CD4-positive, alpha-beta T cell treated with Interleukin-6 for 4 hours (primary cell): Measurements from ENCODE around the gene ST7.

Experiments used
- DNase-seq: peaks from one replicate; pipeline ENCODE4 v3.0.0-alpha.2; 2020; ENCODE audit warnings: mixed read lengths

The ST7 gene

GRCh38 chr7:117200786-117201458, 247.6 kb downstream of the ST7 start:
- no peak for DNase-seq

DNA sequence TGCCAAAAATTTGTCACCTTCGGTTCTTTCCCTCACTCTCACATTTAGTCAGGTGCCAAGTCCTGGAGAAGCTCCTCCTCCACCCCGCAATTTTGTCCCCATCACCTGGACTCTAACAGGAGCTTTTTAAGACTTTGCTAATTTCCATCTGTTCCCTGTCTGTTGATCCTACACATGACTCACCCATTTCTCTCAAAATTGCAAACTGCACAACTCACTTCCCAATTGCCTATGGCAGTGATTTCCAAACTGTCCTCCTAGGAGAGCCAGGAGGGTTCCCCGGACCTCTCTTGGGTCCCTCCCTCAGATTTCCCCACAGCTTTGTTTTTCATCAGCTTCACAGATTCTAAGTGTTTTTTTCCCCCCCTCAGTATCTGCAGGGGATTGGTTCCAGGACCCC, 249.2 kb downstream of the ST7 start:
- no peak for DNase-seq

- DNase-seq: no peak
These were observed 249.9 kb downstream of the ST7 start for GRCh38 chr7:117203205-117203604.

DNA sequence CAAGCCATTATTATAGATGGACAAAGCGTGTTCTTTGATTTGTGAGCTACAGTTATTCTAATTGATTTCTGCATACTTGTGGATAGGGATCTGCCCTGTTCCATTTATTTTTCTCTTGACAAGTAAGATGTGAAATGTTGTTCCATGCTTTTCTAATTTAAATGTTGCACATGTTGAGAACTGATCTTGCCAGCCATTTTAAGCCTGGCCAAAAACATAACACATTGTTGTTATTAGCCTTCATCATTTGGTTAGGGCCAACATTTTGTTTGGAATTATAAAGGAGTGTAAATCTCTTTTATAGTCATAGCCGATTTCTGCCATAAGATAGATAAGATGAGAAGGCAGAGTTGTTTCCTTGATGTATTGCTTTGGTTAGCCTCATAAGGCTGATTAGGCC, 252.6 kb downstream of the ST7 start:
- no peak for DNase-seq

DNA sequence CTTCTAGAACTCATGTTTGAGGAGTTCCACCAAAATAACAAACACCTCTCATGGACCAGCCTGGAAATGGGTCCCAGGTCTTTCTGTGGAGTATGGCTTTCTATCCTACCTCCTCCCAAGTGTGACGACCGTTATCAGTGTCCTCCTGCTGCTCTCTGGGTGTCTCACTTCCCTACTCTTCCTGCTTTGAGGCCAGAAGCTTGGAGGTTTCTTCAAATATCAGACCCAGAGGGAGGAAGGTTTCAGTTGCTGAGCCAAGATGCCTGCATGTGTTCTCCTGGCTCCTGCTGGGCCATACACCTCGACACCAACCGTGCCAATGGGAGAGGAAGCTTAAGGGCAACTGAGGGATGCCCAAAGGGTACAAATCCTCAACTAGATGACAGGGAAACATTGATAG, 255.0 kb downstream of the ST7 start:
- DNase-seq: no peak

- DNase-seq: no peak
These were observed 257.1 kb downstream of the ST7 start for GRCh38 chr7:117210397-117210796.

DNA sequence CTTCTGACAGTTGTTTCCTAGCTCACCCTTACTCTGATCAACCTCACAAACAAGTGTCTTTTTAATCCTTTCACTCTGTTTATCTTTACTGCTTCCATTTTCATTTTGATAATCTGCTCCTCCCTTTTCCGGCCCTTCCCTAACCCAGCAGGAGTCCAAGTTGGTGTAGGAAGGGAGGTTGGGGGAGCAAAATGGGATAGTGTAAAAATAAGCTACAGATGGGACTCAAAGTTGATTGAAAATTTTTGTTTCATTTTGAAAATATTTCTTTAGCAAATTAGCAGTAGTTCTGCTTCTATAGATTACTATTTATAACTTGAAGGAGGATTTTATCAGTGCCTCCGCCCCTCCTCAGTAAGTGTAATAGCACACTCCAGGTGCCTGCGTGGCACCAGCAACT, 257.6 kb downstream of the ST7 start:
- no peak for DNase-seq

GRCh38 chr7:117211614-117212013, 258.3 kb downstream of the ST7 start:
- DNase-seq: no peak

GRCh38 chr7:117212969-117213877, 259.9 kb downstream of the ST7 start:
- DNase-seq: peak; percentile 39

DNA sequence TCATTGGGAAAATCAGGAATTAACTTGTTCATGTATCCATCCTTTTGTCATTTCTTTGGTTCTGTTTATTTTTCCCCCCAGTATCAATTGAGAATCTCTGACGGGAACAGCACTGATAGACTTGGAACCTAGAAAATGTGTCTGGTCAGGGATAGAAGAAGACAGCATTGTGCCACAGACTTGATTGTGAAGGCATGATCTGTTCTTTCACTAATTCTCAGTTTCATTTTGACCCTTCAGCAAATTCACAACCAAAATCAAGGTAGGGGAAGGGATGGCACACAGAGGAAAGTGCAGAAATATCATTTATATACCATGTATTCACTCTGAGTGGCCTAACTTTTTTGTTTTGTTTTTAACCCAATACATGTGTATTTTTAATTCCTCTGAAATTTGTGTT, 262.7 kb downstream of the ST7 start:
- no peak for DNase-seq

DNA sequence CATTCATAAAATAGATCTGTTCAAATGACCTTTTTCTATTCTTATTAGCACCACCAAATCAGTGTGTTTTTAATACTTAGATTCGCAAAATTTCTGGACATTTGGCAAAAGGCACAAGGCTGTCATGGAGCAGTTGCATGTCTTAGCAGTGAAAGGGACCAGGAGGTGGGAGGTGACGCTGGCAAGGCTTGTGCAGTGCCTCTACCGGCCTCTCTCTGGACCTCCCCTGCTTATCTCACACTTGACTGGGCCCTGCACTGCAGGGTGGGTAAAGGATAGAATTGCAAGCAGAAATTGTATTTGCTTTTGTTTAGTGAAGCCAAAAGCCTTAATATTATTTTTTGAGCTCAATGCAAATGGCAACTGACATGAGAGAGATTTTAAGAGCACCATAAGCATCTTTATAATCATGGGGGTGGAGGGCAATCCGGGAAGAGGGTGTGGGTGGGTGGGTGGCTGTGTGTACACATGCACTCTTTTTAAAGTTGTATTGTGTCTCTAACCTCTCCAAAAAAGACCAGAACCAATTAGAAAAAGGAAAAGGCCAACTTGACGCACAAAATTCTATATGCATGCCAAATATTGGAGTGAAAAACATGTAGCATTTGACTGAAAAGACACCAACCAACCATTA, 263.3 kb downstream of the ST7 start:
- no peak for DNase-seq

DNA sequence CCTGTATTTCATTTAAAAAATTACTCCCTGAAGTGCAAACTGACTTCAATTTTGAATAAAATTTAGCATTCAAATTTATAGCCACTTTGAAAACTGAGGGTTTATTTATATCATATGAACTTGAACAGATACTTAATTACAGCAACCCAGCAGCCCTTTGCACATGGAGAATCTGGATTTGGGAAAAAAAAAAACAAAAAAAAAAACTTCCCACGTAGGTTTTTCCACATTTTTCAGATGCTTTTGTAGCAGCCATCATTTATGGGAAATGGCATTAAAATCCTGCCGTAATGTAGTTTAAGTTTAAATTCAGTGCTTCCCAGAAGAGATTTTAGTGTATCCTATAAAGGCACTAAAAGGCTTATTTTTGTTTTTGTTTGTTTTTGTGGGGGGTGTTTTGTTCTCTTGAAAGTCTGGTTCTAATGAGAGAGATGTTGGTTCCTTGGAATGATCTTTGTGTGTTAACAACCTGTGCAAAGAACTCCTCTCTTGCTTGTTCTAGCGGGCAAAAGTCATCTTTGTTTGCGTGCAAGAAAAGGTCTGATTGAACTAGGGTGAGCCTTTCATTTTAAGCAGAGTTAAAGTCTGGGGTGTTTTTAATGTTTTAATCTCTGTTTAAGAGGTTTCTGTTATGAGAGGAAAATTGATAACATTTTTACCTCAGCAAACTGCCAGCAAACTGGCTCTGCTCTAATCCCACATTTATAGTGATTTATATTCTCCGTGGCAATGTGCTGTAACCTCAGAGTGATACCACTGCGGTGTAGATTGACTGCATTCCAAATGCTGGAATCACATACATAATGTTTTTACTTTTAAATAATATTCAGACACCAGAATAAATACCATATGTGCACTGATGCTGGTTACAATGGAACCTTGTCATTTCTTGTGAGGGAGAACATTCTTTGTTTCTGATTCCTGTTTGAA, 264.1 kb downstream of the ST7 start:
- no peak for DNase-seq

- DNase-seq: no peak
These were observed 265.4 kb downstream of the ST7 start for GRCh38 chr7:117218700-117219099.

- DNase-seq: no peak
These were observed 266.2 kb downstream of the ST7 start for GRCh38 chr7:117219485-117219884.

DNA sequence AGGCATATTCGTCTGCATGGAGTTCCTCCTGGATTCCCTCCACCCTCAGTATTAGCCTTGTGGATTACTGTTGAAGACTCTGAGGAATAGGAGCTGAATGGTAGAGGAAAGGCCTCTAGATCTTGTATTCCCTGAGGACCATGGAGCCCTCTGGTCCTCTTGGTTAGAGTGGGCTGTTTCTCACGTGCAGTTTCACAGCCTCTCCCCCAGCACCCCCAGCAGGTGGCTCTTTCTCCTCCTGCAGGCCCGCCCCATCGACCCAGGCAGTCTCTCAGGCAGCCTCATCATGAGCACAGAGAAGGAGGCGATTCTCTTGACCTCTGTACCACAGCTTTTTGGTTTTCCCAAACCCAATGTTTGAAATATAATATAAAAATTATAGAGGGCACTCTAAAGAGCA, 267.5 kb downstream of the ST7 start:
- DNase-seq: no peak

GRCh38 chr7:117225536-117225935, 272.2 kb downstream of the ST7 start:
- DNase-seq: no peak

- DNase-seq: no peak
These were observed 273.8 kb downstream of the ST7 start for GRCh38 chr7:117227091-117227490.

- DNase-seq: no peak
These were observed 276.0 kb downstream of the ST7 start for GRCh38 chr7:117229350-117229749.

GRCh38 chr7:117230276-117231046, 277.2 kb downstream of the ST7 start:
- no peak for DNase-seq

DNA sequence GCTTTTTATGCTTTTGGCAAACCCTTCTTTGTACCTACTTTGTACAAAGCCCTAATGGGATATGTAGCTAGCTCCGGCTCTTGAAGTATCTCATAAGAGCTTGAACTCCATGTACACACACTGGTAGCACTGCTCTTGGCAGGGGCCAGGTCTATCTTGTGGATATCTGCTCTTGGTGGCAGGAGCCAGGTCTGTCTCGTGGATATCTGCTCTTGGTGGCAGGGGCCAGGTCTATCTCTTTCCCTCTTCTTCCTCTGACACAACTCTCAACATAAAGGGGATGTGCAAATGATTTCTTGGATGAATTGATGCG, 277.7 kb downstream of the ST7 start:
- no peak for DNase-seq

DNA sequence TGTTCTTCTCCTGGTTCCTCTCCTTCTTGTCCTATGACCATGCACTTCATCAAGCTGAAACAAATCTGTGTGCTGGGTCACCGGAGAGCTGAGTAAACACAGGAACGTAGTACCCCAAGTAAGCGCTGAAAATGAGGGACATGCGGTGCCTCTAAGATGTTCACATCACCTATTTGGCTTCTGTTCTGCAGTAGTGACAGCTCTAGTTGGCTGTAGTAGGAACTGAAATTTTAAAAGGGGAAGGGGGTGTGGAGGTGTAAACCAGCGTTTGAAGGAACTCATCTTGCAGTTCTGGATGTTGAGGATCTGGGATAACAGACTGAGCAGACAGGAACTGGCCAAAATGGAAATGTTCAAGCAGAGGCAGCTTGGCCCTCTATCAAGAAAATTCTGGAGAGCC, 284.3 kb downstream of the ST7 start:
- DNase-seq: no peak

- DNase-seq: no peak
These were observed 285.2 kb downstream of the ST7 start for GRCh38 chr7:117238472-117238871.
